HG03442 (cell line): Measurements from ENCODE around the gene KLF4.

ENCODE experiments used
- ATAC-seq: cut with Tn5 transposase; IDR thresholded peaks from one replicate; pipeline ENCODE4 v1.9.1; 2021; ENCODE audit warnings: mild to moderate bottlenecking, moderate library complexity; ENCODE audit not compliant: unreplicated experiment

The KLF4 gene

DNA sequence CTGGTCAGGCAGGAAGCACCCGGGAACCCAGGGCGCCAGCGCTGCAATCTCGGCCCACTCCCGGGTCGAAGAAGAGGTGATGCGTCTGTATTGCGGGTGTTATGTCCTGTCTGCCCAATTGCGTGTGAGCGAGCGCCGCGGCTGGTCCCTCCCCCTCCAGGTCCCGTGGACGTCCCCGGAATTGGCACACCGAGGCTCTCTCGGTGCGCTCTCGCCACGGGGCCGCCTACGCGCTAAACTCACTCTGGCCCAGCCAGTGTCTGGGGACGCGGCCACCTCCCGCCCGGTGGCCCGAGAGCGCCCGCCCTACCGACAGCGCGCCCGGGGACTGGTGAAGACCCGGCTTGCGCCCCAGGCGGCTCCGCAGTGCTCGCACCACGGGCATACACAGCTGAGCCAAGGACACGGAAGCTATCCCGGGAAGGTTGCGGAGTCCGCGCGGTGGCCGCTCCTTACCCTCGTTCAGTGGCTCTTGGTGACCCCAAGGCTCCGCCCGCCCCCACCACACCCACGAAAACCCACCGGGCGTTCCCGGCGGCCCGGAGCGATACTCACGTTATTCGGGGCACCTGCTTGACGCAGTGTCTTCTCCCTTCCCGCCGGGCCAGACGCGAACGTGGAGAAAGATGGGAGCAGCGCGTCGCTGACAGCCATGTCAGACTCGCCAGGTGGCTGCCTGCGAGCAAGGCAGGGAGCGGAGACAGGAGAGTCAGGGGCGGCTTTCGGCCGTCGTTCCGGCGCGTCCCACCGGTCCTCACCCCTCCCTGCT, 1.0 kb downstream of the KLF4 start:
- no peak for ATAC-seq

GRCh38 chr9:107487521-107488374, 1.8 kb downstream of the KLF4 start:
- ATAC-seq: no peak

DNA sequence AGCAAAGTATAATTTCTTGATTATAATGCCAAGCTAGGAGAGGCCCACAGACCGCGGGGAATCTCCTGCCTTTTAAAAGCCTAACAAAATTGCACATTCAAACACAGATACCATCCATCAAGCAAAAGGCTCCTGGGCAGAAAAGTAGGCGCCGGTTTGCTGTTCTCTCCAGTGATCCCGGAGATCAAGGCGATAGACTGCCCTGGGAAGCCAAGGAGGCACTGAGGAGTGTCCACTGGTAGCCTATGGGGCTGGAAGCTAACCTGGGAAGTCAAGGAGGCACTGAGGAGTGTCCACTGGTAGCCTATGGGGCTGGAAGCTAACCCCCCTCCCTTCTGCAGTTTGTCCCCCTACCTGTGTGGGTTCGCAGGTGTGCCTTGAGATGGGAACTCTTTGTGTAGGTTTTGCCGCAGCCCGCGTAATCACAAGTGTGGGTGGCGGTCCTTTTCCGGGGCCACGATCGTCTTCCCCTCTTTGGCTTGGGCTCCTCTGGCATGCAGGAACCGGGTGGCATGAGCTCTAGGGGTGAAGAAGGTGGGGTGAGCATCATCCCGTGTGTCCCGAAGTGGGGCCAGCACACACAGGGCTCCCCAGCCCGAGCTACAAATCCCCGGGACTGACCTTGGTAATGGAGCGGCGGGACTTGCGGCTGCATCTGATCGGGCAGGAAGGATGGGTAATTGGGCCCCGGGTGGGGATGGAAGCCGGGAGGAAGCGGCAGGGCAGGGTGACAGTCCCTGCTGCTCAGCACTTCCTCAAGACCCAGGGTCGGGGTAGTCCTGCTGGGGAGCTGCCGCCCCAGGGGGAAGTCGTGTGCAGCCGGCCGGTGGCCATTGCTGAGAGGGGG, 2.7 kb downstream of the KLF4 start:
- no peak for ATAC-seq

- ATAC-seq: no peak
Measured at GRCh38 chr9:107485458-107486043, 4.0 kb downstream of the KLF4 start.

DNA sequence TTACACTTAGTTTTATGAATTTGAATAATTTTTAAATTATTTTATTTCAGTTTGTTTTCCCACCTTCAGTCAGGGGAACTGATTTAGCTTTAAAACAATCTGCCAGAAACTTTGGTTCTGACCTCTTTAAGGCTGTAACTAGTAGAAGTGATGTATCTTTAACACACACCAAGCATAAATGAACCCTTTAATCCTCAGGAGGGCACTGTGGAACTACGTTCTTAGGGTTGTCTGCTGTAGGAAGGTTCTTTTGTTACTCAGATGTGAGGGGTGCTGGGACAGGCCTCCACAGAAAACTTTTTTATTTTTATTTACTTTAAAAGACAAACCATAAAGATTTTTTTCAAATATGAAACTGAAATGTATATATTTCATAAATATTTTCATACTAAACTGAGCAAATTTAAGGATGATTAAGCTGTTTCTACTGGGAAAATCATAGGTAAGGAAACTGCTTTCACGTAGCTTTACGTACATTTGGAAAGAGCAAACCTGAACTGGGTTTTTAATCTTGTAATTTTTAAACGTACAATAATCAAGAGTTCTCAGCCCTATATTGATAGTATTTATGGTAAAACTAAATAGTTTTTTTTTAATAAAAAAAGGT, 5.3 kb downstream of the KLF4 start:
- ATAC-seq: peak; percentile 77

GRCh38 chr9:107483666-107484065, 5.9 kb downstream of the KLF4 start:
- no peak for ATAC-seq

DNA sequence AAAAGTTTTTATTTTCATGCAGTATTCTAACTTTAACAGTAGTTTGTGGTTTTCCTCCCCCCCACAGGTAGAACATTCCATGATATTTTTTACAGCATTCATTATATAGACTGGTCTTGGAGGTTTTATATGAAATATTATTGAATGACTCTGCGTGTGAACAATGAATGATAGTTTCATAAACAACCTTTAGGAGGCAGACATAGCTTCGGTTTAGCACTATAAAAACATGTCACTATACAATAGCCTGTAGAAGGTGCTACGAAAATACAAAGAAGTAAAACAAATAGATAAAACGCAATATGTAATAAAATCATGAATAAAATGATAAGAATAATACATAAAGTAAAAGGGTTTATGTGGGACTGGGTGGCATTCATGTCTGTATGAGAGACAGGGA, 8.5 kb downstream of the KLF4 start:
- ATAC-seq: no peak

GRCh38 chr9:107480386-107480789, 9.2 kb downstream of the KLF4 start:
- ATAC-seq: no peak

GRCh38 chr9:107478805-107479204, 10.8 kb downstream of the KLF4 start:
- ATAC-seq: no peak

DNA sequence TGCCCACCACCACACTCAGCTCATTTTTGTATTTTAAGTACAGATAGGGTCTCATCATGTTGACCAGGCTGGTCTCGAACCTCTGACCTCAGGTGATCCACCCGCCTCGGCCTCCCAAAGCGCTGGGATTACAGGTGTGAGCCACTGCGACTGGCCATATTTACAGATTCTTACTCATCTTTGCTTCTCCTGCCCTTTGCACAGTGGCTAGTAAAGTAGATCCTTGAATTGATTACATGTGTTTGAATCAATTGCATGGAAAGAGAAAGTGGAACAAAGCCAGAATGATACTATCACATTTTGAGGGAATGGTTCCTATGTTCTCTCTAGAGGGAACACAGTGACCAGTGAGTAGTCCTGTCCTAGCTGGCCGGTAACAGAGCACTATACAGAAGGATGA, 15.4 kb downstream of the KLF4 start:
- no peak for ATAC-seq

DNA sequence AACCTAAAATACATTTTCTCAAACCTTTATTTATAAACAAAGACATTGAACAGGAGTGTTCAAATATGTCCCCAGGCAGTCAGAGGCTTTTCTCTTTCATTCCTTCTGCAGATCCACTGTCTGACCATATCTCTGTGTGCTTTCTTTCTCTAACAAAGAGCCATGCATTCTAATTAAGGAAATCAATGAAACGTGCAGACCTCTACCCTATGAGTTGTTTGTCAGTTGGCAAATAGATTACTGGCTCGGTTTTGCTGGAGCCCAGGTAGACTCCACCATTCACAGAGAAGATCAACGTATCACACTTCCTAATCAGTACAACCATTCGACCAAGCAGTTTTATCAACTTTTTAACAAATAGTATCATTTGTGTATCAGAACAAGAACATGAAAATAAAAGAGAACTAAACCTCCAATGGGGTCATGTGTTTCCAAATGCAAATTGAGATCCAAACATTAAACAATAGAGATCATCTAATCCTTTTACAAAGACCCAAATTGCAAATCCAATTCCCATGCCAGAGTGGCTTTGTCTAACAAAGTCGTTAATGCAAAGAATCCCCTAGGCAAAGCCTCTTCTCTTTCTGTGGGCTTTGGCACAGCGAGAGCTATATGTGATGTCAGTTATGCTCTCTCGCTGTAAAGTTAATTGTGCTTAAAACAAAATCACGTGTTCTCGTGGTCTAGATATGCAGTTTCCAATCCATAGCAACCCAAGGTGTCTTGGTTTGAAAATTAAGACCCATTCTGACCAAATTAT, 16.8 kb downstream of the KLF4 start:
- no peak for ATAC-seq

- ATAC-seq: no peak
Measured at GRCh38 chr9:107471552-107471951, 18.0 kb downstream of the KLF4 start.

DNA sequence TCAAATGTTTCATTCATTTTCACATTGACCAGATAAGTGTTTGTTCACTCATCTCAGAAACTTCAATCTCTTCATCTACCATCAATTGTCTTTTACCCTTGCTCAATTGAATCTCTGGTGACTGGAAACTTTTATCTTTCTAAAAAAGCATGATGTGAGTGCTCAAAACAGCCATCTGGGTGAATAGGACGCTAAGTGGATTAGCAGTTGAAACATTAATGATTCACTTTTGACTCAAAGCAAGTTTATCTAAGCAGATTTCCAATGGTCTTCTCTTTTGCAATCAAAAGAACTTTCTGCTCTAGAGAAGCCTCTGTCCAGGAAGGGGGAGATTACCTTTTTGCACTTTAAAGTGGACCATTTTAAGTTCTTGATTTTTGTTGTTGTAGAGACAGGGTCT, 22.2 kb downstream of the KLF4 start:
- ATAC-seq: no peak

- ATAC-seq: no peak
Measured at GRCh38 chr9:107466826-107467225, 22.7 kb downstream of the KLF4 start.

- peak; percentile 93 for ATAC-seq
Measured at GRCh38 chr9:107465467-107466451, 23.8 kb downstream of the KLF4 start.

DNA sequence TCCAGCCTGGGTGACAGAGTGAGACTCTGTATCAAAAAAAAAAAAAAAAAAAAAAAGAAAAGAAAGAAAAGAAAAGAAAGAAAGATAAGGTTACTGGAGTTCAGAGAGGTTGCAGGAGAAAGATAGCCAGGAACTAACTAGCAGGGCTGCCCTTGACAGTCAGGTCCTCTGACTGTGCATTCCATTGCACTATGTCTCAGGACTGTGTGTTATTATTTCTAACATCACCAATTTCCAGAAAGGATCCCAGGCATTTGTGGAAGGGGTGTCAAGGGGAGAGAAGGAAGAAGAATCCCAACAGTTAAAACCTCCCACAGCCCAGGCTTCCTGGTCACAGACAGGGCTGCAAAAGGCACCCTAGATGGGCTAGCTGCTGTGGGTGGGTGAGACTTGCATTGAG, 25.1 kb downstream of the KLF4 start:
- no peak for ATAC-seq

GRCh38 chr9:107462691-107463090, 26.9 kb downstream of the KLF4 start:
- ATAC-seq: no peak

- no peak for ATAC-seq
Measured at GRCh38 chr9:107460153-107461023, 29.2 kb downstream of the KLF4 start.
